ENCODE measurements around the gene TIMM8A.
"Not testable (repeated sequence)": the region's sequence is repeated elsewhere in the genome, so short reads cannot be mapped to it uniquely, and the experiment has no call there.

GRCh38 chrX:101334310-101334709, 14.2 kb downstream of the TIMM8A start:
- TF ChIP-seq, protein P1, sequence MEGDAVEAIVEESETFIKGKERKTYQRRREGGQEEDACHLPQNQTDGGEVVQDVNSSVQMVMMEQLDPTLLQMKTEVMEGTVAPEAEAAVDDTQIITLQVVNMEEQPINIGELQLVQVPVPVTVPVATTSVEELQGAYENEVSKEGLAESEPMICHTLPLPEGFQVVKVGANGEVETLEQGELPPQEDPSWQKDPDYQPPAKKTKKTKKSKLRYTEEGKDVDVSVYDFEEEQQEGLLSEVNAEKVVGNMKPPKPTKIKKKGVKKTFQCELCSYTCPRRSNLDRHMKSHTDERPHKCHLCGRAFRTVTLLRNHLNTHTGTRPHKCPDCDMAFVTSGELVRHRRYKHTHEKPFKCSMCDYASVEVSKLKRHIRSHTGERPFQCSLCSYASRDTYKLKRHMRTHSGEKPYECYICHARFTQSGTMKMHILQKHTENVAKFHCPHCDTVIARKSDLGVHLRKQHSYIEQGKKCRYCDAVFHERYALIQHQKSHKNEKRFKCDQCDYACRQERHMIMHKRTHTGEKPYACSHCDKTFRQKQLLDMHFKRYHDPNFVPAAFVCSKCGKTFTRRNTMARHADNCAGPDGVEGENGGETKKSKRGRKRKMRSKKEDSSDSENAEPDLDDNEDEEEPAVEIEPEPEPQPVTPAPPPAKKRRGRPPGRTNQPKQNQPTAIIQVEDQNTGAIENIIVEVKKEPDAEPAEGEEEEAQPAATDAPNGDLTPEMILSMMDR (IDR thresholded peaks at IDR 0.05; ENCODE audit: low read length) = not testable (repeated sequence)
- TF ChIP-seq EZH2 (IDR thresholded peaks at IDR 0.05; ENCODE audit: borderline replicate concordance, low read length) = not testable (repeated sequence)
